ENCODE data around the gene PRRC2A.

The PRRC2A gene

DNA sequence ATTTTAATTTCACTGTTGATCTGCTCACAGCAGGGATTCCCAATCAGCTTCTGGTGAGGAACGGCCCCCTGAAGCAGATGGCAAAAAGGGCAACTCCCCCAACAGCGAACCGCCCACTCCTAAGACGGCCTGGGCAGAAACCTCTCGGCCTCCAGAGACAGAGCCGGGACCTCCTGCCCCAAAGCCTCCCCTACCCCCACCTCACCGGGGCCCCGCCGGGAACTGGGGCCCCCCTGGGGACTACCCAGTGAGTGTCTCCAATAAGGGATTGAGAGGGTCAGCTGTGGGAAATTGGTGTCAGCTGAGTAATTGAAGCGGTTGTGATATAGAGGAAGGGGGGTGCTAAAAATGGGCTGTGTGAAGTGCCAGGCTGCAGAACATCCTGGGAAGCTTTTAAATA is 6.4 kb downstream of the PRRC2A start:
- no peak for DNase-seq

DNA sequence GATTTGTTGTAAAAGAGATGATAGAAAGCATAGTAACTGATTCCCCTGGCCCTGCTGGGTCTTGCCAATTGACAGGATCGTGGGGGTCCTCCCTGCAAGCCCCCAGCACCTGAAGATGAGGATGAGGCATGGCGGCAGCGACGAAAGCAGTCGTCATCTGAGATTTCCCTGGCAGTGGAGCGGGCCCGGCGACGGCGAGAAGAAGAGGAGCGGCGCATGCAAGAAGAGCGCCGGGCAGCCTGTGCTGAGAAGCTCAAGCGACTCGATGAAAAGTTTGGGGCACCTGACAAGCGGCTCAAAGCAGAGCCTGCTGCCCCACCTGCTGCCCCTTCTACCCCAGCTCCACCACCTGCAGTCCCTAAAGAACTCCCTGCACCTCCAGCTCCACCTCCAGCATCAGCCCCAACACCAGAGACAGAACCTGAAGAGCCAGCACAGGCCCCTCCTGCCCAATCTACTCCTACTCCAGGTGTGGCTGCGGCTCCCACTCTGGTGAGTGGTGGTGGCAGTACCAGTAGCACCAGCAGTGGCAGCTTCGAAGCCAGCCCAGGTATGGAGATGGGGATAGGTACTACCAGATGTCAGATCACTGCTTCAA is 7.3 kb downstream of the PRRC2A start:
- DNase-seq = no peak

DNA sequence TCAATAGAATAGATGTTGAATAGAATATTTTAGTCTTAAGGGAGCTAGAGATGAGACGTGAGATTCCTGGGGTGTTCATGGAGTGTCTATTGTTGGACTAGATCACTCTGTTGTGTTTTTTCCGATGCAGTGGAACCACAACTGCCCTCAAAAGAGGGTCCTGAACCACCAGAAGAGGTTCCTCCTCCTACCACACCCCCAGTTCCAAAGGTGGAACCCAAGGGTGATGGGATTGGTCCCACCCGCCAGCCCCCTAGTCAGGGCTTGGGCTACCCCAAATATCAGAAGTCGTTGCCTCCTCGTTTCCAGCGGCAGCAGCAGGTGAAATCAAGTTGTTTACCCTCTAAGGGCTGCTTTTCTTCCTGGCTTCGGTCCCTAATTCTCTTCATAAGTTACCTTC is 8.5 kb downstream of the PRRC2A start:
- no peak for DNase-seq

DNA sequence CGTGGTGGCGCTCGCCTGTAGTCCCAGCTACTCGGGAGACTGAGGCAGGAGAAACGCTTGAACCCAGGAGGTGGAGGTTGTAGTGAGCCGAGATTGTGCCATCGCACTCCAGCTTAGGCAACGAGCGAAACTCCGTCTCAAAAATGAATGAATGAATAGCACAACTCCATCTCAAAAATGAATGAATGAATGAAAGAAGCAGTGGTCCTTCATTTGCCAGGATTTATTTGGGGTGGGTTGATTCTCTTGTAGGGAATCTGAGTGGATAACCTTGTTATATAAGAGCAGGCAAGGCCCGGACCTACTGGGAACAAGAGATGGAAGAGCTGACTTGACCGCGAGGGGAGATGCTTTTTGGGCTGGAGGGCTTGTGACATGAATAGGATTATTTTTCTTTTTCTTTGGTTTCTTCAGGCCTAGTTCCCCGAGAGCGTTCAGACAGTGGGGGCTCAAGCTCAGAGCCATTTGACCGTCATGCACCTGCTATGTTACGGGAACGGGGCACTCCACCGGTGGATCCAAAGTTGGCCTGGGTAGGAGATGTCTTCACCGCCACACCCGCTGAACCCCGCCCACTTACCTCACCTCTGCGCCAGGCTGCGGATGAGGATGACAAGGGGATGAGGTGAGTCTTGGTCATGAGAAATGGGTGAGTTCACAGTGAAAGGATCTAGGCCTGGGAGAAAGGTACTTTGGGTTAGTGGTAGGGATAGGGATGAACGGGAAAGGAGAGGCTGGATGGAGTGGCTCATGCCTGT is 9.8 kb downstream of the PRRC2A start:
- no peak for DNase-seq

DNA sequence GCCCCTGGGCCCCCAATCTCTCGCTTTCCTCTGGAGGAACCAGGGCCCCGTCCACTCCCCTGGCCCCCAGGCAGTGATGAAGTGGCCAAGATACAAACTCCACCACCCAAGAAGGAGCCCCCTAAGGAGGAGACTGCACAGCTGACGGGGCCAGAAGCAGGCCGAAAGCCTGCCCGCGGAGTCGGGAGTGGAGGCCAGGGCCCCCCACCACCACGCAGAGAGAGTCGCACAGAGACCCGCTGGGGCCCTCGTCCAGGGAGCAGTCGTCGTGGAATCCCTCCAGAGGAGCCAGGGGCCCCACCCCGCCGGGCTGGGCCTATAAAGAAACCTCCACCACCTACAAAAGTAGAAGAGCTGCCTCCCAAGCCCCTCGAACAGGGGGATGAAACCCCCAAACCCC is 10.7 kb downstream of the PRRC2A start:
- DNase-seq = no peak

DNA sequence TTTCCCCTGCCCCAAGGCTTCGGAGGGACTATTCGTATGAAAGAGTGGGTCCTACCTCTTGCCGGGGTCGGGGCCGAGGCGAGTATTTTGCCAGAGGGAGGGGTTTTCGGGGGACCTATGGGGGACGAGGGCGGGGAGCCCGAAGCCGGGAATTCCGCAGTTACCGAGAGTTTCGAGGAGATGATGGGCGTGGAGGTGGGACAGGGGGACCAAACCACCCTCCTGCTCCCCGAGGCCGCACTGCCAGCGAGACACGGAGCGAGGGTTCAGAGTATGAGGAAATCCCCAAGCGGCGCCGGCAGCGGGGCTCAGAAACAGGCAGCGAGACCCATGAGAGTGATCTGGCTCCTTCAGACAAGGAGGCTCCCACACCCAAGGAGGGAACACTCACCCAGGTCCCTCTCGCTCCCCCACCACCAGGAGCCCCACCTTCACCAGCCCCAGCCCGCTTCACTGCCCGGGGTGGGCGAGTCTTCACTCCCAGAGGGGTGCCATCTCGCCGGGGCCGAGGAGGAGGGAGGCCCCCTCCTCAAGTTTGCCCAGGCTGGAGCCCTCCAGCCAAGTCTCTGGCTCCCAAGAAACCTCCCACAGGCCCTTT is 11.3 kb downstream of the PRRC2A start:
- no peak for DNase-seq

DNA sequence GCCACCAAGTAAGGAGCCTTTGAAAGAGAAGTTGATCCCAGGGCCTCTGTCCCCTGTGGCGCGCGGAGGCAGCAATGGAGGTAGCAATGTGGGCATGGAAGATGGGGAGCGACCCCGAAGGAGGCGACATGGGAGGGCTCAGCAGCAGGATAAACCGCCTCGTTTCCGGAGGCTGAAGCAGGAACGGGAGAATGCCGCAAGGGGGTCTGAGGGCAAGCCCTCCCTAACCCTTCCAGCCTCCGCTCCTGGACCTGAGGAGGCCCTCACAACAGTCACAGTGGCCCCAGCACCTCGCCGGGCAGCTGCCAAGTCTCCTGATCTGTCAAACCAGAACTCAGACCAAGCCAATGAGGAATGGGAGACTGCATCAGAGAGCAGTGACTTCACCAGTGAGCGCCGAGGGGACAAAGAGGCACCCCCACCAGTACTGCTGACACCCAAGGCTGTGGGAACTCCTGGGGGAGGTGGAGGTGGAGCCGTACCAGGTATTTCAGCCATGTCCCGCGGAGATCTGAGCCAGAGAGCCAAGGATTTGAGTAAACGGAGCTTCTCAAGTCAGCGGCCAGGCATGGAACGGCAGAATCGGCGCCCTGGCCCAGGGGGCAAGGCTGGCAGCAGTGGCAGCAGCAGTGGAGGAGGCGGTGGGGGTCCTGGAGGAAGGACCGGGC is 11.9 kb downstream of the PRRC2A start:
- DNase-seq = no peak

DNA sequence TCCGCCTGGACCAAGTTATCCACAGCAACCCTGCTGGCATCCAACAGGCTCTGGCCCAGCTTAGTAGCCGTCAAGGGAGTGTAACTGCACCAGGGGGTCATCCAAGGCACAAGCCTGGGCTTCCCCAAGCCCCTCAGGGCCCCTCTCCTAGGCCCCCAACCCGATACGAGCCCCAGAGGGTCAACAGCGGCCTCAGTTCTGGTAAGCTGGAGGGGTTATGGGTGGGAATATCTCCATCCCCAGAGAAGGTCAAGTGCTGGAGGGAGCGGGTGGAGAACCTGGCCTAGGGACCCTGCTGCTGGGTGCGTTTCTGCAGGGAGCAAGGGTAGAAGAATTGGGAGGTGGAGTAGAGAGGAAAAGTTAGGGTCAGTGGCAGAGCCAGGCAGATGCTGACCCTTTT is 12.9 kb downstream of the PRRC2A start:
- no peak for DNase-seq

DNA sequence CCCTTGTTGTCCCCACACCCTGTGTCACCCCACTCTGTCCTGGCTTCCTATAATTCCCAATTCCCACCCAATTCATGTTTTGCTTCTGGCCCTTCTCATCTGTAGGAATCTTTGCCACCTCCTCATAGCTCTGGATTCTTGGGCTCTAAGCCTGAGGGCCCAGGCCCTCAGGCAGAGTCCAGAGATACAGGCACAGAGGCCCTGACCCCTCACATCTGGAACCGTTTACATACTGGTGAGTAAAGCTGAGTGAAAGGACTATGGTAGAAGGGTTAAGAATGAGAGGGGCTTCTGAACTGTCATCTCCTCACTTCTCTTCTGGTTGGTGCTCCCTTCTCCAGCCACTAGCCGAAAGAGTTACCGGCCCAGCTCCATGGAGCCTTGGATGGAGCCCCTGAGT is 13.6 kb downstream of the PRRC2A start:
- no peak for DNase-seq

DNA sequence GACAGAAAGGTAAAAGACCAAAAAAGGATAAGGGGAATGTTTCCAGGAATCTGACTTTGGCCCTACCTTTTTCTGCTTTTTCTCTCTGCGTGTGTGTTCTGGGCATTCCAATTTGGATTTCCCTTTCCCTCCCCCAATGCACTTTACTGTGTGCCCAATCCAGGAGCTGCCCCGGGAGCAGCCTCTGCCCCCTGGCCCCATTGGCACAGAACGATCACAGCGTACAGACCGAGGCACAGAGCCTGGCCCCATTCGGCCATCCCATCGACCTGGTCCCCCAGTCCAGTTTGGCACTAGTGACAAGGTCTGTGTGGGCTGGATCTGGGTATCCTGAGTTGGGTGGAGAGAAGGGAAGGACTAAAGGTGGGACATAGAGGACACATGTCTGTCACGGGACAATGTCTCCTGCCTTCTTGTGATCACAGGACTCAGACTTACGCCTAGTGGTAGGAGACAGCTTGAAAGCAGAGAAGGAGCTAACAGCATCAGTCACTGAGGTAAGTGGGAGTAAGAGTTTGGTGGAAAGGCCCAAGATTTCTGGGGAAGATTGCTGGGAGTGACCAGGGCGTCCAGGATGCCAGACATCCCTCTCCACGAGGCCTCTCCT is 14.6 kb downstream of the PRRC2A start:
- no peak for DNase-seq

DNA sequence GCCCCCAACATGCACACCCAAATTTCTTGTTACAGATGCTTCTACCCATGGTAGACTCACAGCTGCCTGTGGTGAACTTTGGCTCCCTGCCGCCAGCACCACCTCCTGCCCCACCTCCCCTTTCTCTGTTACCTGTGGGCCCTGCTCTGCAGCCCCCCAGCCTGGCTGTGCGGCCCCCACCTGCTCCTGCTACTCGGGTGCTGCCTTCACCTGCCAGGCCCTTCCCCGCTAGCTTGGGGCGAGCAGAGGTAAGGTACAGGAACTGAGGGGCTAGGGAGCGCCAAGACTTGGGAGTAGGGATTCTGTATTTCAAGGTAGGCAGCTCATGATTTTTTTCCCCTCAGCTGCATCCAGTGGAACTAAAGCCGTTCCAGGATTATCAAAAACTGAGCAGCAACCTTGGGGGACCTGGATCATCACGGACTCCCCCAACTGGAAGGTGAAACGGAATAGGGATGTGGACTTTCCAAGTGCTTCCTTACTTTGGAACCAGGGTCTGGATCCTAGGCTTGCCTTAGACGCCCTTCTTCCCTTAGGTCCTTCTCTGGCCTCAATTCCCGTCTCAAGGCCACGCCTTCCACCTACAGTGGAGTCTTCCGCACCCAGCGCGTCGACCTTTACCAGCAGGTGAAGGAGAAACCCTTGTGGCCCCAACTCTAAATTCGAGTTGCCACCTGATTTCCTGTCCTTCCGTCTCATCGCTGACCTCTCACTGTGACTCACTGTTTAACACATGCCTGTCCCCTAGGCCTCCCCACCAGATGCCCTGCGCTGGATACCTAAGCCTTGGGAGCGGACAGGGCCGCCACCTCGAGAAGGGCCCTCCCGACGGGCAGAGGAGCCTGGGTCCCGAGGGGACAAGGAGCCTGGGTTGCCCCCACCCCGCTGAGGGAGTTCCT is 16.4 kb downstream of the PRRC2A start:
- no peak for DNase-seq

DNA sequence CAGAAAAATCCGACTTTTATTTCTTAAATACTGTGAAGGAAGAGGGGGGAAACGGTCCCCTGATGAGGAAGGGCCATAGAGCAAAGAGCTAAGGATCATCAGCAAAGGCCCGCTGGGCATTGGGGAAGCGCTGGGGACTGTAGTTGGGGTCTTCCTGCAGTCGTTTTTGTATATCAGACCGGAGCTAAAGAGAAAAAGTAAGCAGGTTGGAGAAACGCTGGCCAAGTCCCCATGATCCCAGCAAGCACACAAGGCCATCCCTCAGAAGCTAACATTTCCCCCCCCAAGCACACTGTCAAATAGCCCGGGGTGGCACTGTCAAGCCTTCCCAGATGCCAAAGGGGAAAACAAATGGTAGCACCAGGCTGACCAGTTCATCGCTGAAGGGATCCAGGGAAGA is 18.5 kb downstream of the PRRC2A start:
- DNase-seq = no peak

DNA sequence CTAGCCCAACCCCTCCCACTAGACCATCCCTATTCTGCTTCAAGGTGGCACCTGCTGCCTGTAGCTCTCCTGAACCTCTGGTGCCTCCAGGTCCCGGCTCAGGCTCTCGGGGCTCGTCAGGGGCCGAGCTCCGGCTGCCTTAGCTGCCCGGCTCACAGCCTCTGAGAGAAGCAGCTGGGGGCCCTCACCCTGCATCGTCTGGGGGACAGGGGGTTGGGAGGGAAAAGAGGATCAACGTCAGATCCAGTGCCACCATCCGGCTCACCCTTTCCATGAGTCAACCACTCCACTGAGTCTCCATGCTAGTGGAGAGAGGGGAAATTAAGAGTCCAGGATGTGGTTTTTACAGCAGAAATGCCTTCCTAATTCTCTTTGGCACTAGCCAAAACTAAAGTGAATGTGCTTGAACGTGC is 18.9 kb downstream of the PRRC2A start:
- no peak for DNase-seq

DNA sequence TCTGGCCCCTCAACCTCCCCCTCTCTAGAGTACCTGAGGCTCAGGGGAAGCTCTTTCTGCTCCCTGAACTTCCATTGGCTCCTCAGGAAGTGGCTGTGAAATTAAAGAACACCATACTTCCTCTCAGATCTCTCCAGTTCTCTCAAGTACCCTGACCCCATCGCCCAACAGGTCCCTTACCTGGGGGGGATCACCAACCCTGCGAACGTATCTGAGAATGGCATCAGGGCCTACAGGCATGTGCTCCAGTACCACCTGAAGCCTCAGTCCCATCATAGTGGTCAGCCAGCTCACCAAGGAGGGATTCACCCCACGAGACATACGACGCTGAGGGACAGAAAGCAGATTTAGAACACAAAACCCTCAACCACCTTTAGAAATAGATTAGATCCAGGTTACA is 20.1 kb downstream of the PRRC2A start:
- DNase-seq = no peak

DNA sequence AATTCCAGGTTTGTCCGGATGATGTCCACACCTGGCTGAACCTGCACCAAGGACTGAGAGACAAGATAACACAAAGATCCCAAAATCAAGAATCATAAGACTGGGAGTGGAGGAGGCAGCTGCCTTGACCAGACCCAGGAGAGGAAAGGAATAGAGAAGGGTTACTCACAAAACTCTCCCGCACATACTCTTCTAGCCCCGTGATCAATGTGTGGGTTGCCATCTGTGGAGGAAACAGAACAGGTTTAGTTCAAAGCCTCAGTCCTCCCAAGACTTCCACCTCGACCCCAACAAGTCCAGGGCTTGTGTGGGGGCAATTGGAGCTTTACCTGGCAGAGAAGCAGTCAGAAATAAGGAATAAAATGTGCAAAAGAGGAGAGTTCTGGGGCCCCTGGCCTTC is 20.9 kb downstream of the PRRC2A start:
- DNase-seq = no peak

DNA sequence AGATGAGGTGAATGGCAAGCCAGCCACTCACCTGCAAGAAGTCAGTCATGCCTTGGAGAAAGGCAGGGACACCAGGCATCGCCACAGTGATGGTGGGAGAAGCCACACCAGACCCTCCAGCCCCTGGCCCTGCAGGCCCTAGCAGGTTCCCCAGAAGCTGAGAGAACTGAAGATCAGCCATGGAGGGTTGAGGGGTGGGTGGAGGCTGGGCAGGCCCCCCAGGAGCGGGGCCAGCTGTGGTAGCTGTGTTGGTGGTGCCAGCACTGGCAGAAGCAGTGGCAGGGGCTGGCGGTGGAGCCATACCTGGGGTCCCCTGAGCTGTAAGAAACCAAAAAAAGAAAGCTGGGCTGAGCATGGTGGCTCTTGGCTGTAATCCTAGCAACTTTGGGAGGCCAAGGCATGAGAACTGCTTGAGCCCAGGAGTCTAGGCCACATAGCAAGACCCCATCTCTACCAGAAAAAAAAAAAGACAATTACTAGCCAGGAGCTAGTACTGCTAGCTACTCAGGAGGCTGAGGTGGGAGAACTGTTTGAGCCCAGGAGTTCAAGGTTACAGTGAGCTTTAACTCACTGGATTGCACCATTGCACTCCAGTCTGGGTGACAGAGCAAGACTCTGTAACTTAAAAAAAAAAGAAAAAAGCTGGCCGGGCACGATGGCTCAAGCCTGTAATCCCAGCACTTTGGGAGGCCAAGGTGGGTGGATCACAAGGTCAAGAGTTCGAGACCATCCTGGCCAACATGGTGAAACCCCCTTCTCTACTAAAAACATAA is 22.5 kb downstream of the PRRC2A start:
- DNase-seq = no peak

DNA sequence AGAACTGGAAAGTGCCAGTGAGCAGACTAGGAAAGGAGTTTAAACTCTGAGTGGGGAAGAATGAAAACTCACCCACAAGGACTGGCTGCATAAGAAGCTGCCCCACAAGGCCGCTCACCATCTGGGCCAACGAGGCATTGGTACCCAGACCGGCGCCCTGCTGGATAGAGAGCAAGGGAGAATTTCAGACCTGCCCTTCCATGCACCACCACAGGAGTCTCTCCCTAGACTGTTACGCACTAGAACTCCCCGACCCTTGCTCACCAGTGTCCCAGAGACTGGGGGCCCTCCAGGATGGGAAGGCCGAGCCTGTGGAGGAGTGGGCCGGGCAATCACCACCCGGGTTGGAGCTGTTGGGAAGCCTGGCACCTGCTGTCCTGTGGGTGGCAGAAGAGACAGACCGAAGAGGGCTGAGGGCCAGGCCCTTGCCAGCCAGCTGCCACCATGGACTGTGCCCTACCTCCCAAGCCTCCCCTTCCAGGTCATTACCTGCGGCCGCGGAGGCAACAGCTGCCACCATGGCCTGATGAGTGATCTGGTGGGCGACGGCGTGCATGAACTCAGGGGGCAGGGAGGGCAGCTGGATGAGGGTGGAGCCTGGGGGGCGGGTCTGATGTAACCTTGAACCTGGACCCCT is 23.4 kb downstream of the PRRC2A start:
- DNase-seq = no peak

DNA sequence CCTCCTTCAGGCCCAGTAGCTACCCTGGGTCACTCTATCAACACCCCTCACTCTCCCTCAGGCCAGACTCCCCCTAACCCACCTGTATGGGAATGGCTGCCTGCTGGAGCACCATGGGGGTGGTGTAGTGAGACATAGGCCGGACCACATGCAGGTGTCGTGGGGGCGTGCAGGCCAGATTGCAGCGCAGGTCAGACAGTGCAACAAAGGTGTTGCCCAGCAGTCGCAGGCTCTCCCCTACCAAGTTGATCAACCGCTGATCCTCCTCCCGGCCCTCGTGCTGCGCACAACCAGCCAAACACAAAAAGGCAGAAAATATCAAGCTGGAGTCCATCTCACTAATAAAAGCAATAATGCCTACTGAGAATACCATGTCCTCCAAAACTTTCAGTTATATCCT is 24.8 kb downstream of the PRRC2A start:
- DNase-seq = no peak

DNA sequence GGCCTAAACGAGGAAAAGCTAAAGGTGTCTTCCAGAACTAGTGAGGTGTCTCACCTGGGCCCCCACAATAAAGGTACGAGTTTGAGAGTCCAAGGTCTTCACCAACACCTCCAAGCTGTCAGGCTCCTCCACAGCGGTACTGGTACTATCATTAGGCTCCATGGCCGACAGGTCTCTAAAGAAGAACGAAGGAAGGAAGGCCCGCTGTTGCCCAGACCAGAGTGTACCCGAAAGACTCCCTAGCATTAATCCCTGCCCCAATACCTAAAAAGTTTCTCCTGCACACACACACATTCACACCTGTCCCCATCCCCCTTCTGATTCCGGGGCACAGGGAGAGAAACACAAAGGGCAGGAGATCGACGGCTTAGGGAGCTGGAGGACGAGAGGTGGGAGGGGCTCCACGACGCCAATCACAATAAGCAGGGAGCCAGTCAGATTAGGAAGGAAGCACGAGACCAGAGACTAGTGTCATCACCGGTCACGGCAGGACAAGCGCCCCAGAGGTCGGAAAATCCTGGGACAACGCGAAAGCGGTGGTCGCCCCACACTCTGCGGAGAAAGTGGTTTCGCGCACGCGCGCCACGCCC is 31.2 kb downstream of the PRRC2A start:
- DNase-seq = no peak

DNA sequence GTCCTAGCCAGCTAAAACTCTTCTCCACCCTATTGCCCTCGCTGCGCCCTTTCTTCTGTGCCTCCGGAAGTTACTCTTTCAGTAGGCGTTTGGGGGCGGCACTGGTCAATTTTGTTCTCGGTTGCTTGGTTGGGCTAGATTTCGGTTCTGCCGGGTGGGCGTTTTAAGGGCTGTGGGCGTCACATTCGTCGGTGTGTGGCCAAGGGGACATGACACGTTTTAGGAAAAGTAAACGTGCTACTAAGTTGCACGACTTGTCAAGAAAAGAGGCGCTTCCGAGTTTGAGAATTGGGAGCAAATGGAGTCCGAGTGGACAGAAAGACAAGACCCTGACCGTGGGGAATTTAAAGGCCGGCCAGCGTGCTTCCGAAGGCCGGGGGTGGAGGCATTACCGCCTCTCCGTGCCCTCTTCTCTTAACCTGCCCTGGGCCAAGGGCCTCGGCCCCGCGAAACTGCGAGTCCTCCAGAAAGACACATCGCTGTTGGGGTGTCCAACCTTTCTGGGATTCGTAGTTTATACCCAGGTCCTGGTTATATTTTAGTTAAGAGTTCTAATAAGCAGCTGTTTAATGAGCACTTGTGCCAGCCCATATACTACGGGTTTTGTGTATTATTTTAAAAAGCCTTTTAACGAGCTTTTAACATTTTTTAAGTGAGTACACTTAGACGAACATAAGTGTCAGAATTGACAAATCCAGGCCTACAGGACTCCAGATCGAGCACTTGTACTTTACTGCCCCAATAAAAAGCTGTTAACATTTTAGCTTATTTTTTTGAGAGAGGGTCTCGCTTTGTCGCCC is 32.6 kb downstream of the PRRC2A start:
- DNase-seq = no peak

Measured in CD4-positive, alpha-beta T cell treated with Interleukin-21 for 1 hour (primary cell).